ENCODE measurements around the gene MBD5.

The MBD5 gene

GRCh38 chr2:148023861-148024260, 3.0 kb downstream of the MBD5 start:
- Histone ChIP-seq H3K36me3 (ENCODE audit: control insufficient read depth, insufficient read depth, low read length) (peaks cover 2% of the 10 kb centered on the region), H3K4me3 (ENCODE audit: extremely low read depth, insufficient read depth, low read length, poor library complexity, severe bottlenecking) (no peak overlapping the region), H3K4me1 (ENCODE audit: control insufficient read depth, insufficient read depth, low read length, poor library complexity, severe bottlenecking) (peaks cover 3% of the 10 kb centered on the region), H3K9me3 (ENCODE audit: control insufficient read depth, low read length) (no peaks in the 10 kb centered on the region), H3K27ac (ENCODE audit: low read depth, low read length, severe bottlenecking) (no peak overlapping the region)

GRCh38 chr2:148026573-148026972, 5.7 kb downstream of the MBD5 start:
- WGBS, 2 experiments (ENCODE audit: insufficient coverage in 2 of 2), result 100% methylated on average over 2 of the region's 2 CpGs
- Histone ChIP-seq H3K27ac (ENCODE audit: low read depth, low read length, severe bottlenecking) (no peak overlapping the region), H3K4me1 (ENCODE audit: control insufficient read depth, insufficient read depth, low read length, poor library complexity, severe bottlenecking) (no peaks in the 10 kb centered on the region), H3K4me3 (ENCODE audit: extremely low read depth, insufficient read depth, low read length, poor library complexity, severe bottlenecking) (no peak overlapping the region), H3K36me3 (ENCODE audit: control insufficient read depth, insufficient read depth, low read length) (peaks cover 2% of the 10 kb centered on the region), H3K9me3 (ENCODE audit: control insufficient read depth, low read length) (no peaks in the 10 kb centered on the region)

- H3K27ac ChIP-seq (ENCODE audit: low read depth, low read length, severe bottlenecking), result no peak overlapping the region
- no peak overlapping the region for H3K4me3 ChIP-seq (ENCODE audit: extremely low read depth, insufficient read depth, low read length, poor library complexity, severe bottlenecking)
- WGBS, 2 experiments (ENCODE audit: insufficient coverage in 2 of 2), result no CpG with 5 or more reads among the region's 1 CpG
- no peaks in the 10 kb centered on the region for H3K9me3 ChIP-seq (ENCODE audit: control insufficient read depth, low read length)
- H3K4me1 ChIP-seq (ENCODE audit: control insufficient read depth, insufficient read depth, low read length, poor library complexity, severe bottlenecking), result no peaks in the 10 kb centered on the region
- H3K36me3 ChIP-seq (ENCODE audit: control insufficient read depth, insufficient read depth, low read length), result peaks cover 2% of the 10 kb centered on the region
These were observed 6.9 kb downstream of the MBD5 start for GRCh38 chr2:148027822-148028221.

GRCh38 chr2:148028781-148029180, 7.9 kb downstream of the MBD5 start:
- Histone ChIP-seq H3K36me3 (ENCODE audit: control insufficient read depth, insufficient read depth, low read length) (peaks cover 2% of the 10 kb centered on the region), H3K9me3 (ENCODE audit: control insufficient read depth, low read length) (no peaks in the 10 kb centered on the region), H3K4me1 (ENCODE audit: control insufficient read depth, insufficient read depth, low read length, poor library complexity, severe bottlenecking) (no peaks in the 10 kb centered on the region), H3K27ac (ENCODE audit: low read depth, low read length, severe bottlenecking) (no peak overlapping the region), H3K4me3 (ENCODE audit: extremely low read depth, insufficient read depth, low read length, poor library complexity, severe bottlenecking) (no peak overlapping the region)
- no CpG with 5 or more reads among the region's 1 CpG for WGBS, 2 experiments (ENCODE audit: insufficient coverage in 2 of 2)

GRCh38 chr2:148031152-148031551, 10.3 kb downstream of the MBD5 start:
- H3K36me3 ChIP-seq (ENCODE audit: control insufficient read depth, insufficient read depth, low read length), result no peaks in the 10 kb centered on the region
- H3K9me3 ChIP-seq (ENCODE audit: control insufficient read depth, low read length), result no peaks in the 10 kb centered on the region
- H3K27ac ChIP-seq (ENCODE audit: low read depth, low read length, severe bottlenecking), result no peak overlapping the region
- no peaks in the 10 kb centered on the region for H3K4me1 ChIP-seq (ENCODE audit: control insufficient read depth, insufficient read depth, low read length, poor library complexity, severe bottlenecking)
- no peak overlapping the region for H3K4me3 ChIP-seq (ENCODE audit: extremely low read depth, insufficient read depth, low read length, poor library complexity, severe bottlenecking)

- WGBS, 2 experiments (ENCODE audit: insufficient coverage in 2 of 2), result 97 to 100% methylated on average over 3 of the region's 4 CpGs
- Histone ChIP-seq H3K4me1 (ENCODE audit: control insufficient read depth, insufficient read depth, low read length, poor library complexity, severe bottlenecking) (no peaks in the 10 kb centered on the region), H3K27ac (ENCODE audit: low read depth, low read length, severe bottlenecking) (no peak overlapping the region), H3K9me3 (ENCODE audit: control insufficient read depth, low read length) (no peaks in the 10 kb centered on the region), H3K36me3 (ENCODE audit: control insufficient read depth, insufficient read depth, low read length) (no peaks in the 10 kb centered on the region), H3K4me3 (ENCODE audit: extremely low read depth, insufficient read depth, low read length, poor library complexity, severe bottlenecking) (no peak overlapping the region)
These were observed 11.3 kb downstream of the MBD5 start for GRCh38 chr2:148032215-148032614.

GRCh38 chr2:148039783-148040182, 18.9 kb downstream of the MBD5 start:
- no peaks in the 10 kb centered on the region for H3K4me1 ChIP-seq (ENCODE audit: control insufficient read depth, insufficient read depth, low read length, poor library complexity, severe bottlenecking)
- WGBS, 2 experiments (ENCODE audit: insufficient coverage in 2 of 2), result no CpG with 5 or more reads among the region's 1 CpG
- peaks cover 2% of the 10 kb centered on the region for H3K36me3 ChIP-seq (ENCODE audit: control insufficient read depth, insufficient read depth, low read length)
- H3K4me3 ChIP-seq (ENCODE audit: extremely low read depth, insufficient read depth, low read length, poor library complexity, severe bottlenecking), result no peak overlapping the region
- H3K27ac ChIP-seq (ENCODE audit: low read depth, low read length, severe bottlenecking), result no peak overlapping the region
- H3K9me3 ChIP-seq (ENCODE audit: control insufficient read depth, low read length), result no peaks in the 10 kb centered on the region

- Histone ChIP-seq H3K4me1 (ENCODE audit: control insufficient read depth, insufficient read depth, low read length, poor library complexity, severe bottlenecking) (no peaks in the 10 kb centered on the region), H3K27ac (ENCODE audit: low read depth, low read length, severe bottlenecking) (no peak overlapping the region), H3K4me3 (ENCODE audit: extremely low read depth, insufficient read depth, low read length, poor library complexity, severe bottlenecking) (no peak overlapping the region), H3K36me3 (ENCODE audit: control insufficient read depth, insufficient read depth, low read length) (peaks cover 2% of the 10 kb centered on the region), H3K9me3 (ENCODE audit: control insufficient read depth, low read length) (no peaks in the 10 kb centered on the region)
- WGBS, 2 experiments (ENCODE audit: insufficient coverage in 2 of 2), result no CpG with 5 or more reads among the region's 2 CpGs
These were observed 21.3 kb downstream of the MBD5 start for GRCh38 chr2:148042219-148042618.

- Histone ChIP-seq H3K27ac (ENCODE audit: low read depth, low read length, severe bottlenecking) (no peak overlapping the region), H3K9me3 (ENCODE audit: control insufficient read depth, low read length) (no peaks in the 10 kb centered on the region), H3K4me3 (ENCODE audit: extremely low read depth, insufficient read depth, low read length, poor library complexity, severe bottlenecking) (no peak overlapping the region), H3K36me3 (ENCODE audit: control insufficient read depth, insufficient read depth, low read length) (peaks cover 2% of the 10 kb centered on the region), H3K4me1 (ENCODE audit: control insufficient read depth, insufficient read depth, low read length, poor library complexity, severe bottlenecking) (no peaks in the 10 kb centered on the region)
- 100% methylated on average over 2 of the region's 2 CpGs for WGBS, 2 experiments (ENCODE audit: insufficient coverage in 2 of 2)
These were observed 23.4 kb downstream of the MBD5 start for GRCh38 chr2:148044322-148044721.

- no peak overlapping the region for H3K4me3 ChIP-seq (ENCODE audit: extremely low read depth, insufficient read depth, low read length, poor library complexity, severe bottlenecking)
- H3K27ac ChIP-seq (ENCODE audit: low read depth, low read length, severe bottlenecking), result no peak overlapping the region
- WGBS, 2 experiments (ENCODE audit: insufficient coverage in 2 of 2), result 100% methylated on average over 1 of the region's 1 CpG
- no peaks in the 10 kb centered on the region for H3K36me3 ChIP-seq (ENCODE audit: control insufficient read depth, insufficient read depth, low read length)
- no peaks in the 10 kb centered on the region for H3K9me3 ChIP-seq (ENCODE audit: control insufficient read depth, low read length)
- no peaks in the 10 kb centered on the region for H3K4me1 ChIP-seq (ENCODE audit: control insufficient read depth, insufficient read depth, low read length, poor library complexity, severe bottlenecking)
These were observed 25.9 kb downstream of the MBD5 start for GRCh38 chr2:148046802-148047201.

GRCh38 chr2:148048475-148049221, 27.8 kb downstream of the MBD5 start:
- 100% methylated on average over 1 of the region's 1 CpG; no CpG with 5 or more reads in 1 of the 2 experiments for WGBS, 2 experiments (ENCODE audit: insufficient coverage in 2 of 2)
- Histone ChIP-seq H3K4me3 (ENCODE audit: extremely low read depth, insufficient read depth, low read length, poor library complexity, severe bottlenecking) (no peak overlapping the region), H3K27ac (ENCODE audit: low read depth, low read length, severe bottlenecking) (no peak overlapping the region), H3K4me1 (ENCODE audit: control insufficient read depth, insufficient read depth, low read length, poor library complexity, severe bottlenecking) (no peaks in the 10 kb centered on the region), H3K36me3 (ENCODE audit: control insufficient read depth, insufficient read depth, low read length) (no peaks in the 10 kb centered on the region), H3K9me3 (ENCODE audit: control insufficient read depth, low read length) (no peaks in the 10 kb centered on the region)

All from mesodermal cell (in vitro differentiated cells).